GM23338 (cell line): ENCODE measurements around the gene GABRE. TPM values are rescaled to one million over a fixed set of nuclear protein-coding genes. Genes with fewer than 3 reads are reported as not detected.

ENCODE experiments used
- ATAC-seq: fragments of 200-7000 bp; cut with Tn5 transposase; 3 replicates; pipeline ENCODE4 v1.9.1; 2020
- DNase-seq: peaks from one replicate; pipeline ENCODE4 v3.0.0-alpha.2; 2015; ENCODE audit warnings: low spot score
- H2AFZ ChIP-seq: fragments of 200-600 bp; sonication (generic); 2 replicates; pipeline ENCODE4 v1.8.0; 2016; ENCODE audit warnings: antibody characterized with exemption, mild to moderate bottlenecking, moderate library complexity
- H3F3A ChIP-seq: fragments of 200-600 bp; sonication (generic); replicated peaks from 2 replicates; pipeline ENCODE4 v1.8.0; 2017; ENCODE audit warnings: antibody characterized with exemption, mixed run types, low read depth
- H3K27ac ChIP-seq: fragments of 200-600 bp; sonication (generic); 2 replicates; pipeline ENCODE4 v1.6.1; 2016; ENCODE audit warnings: low read depth
- H3K27me3 ChIP-seq: fragments of 200-600 bp; sonication (generic); 2 replicates; pipeline ENCODE4 v1.8.0; 2016; ENCODE audit warnings: mild to moderate bottlenecking, mixed run types, moderate library complexity; ENCODE audit not compliant: insufficient read depth
- H3K36me3 ChIP-seq: fragments of 200-600 bp; sonication (generic); 2 replicates; pipeline ENCODE4 v1.8.0; 2016; ENCODE audit warnings: mild to moderate bottlenecking; ENCODE audit not compliant: insufficient read depth
- H3K4me1 ChIP-seq: fragments of 200-600 bp; sonication (generic); 2 replicates; pipeline ENCODE4 v1.8.0; 2016; ENCODE audit warnings: mild to moderate bottlenecking, moderate library complexity; ENCODE audit not compliant: insufficient read depth
- H3K4me2 ChIP-seq: fragments of 200-600 bp; sonication (generic); 2 replicates; pipeline ENCODE4 v1.7.1; 2017; ENCODE audit warnings: mixed run types
- H3K4me3 ChIP-seq: fragments of 200-600 bp; sonication (generic); 2 replicates; pipeline ENCODE4 v1.6.1; 2016; ENCODE audit warnings: mixed run types
- H3K79me2 ChIP-seq: fragments of 200-600 bp; sonication (generic); replicated peaks from 2 replicates; pipeline ENCODE4 v1.8.0; 2017; ENCODE audit warnings: mild to moderate bottlenecking; ENCODE audit not compliant: insufficient read depth
- H3K9me2 ChIP-seq: fragments of 200-600 bp; sonication (generic); 2 replicates; pipeline ENCODE4 v1.8.0; 2017; ENCODE audit not compliant: insufficient read depth
- H4K20me1 ChIP-seq: fragments of 200-600 bp; sonication (generic); replicated peaks from 2 replicates; pipeline ENCODE4 v1.8.0; 2017; ENCODE audit warnings: mild to moderate bottlenecking; ENCODE audit not compliant: insufficient read depth
- H3K27ac Mint-ChIP-seq: 2 replicates; pipeline ENCODE4 v1.8.0; 2020; ENCODE audit warnings: inconsistent platforms, mild to moderate bottlenecking, moderate library complexity, mixed read lengths
- H3K27me3 Mint-ChIP-seq: 3 replicates; pipeline ENCODE4 v1.8.0; 2022; ENCODE audit warnings: low read depth, mild to moderate bottlenecking, moderate library complexity, mixed read lengths, inconsistent platforms; ENCODE audit not compliant: insufficient read depth, poor library complexity
- H3K36me3 Mint-ChIP-seq: 3 replicates; pipeline ENCODE4 v1.8.0; 2021; ENCODE audit warnings: low read depth, mild to moderate bottlenecking, inconsistent platforms, moderate library complexity, mixed read lengths
- H3K4me1 Mint-ChIP-seq: 3 replicates; pipeline ENCODE4 v1.8.0; 2020; ENCODE audit warnings: mild to moderate bottlenecking, inconsistent platforms, mixed read lengths
- H3K4me3 Mint-ChIP-seq: 3 replicates; pipeline ENCODE4 v1.8.0; 2021; ENCODE audit warnings: moderate library complexity, mild to moderate bottlenecking, inconsistent platforms, mixed read lengths
- H3K9me3 Mint-ChIP-seq: 3 replicates; pipeline ENCODE4 v1.8.0; 2020; ENCODE audit warnings: moderate library complexity, mild to moderate bottlenecking, inconsistent platforms, mixed read lengths
- CREB1 ChIP-seq: fragments of 250-450 bp; sonication (Bioruptor Pico); IDR thresholded peaks from 2 replicates; pipeline ENCODE4 v1.5.0; 2020; ENCODE audit warnings: low read depth, mild to moderate bottlenecking, moderate library complexity
- CTCF ChIP-seq, 2 experiments: fragments of 200-600 bp in 1 of 2; sonication (generic) in 1 of 2; conservative IDR thresholded peaks; 2 replicates each; pipeline versions ENCODE4 v1.5.1 to v1.6.1; 2016 to 2017; ENCODE audit warnings: antibody characterized with exemption in 2 of 2, low read depth in 2 of 2, mild to moderate bottlenecking in 2 of 2, moderate library complexity in 1 of 2
- ETS1 ChIP-seq: IDR thresholded peaks from 2 replicates; pipeline ENCODE4 v1.6.1; 2016; ENCODE audit warnings: antibody characterized with exemption
- EZH2phosphoT487 ChIP-seq: fragments of 200-600 bp; sonication (generic); IDR thresholded peaks from one replicate; pipeline ENCODE4 v1.8.1; 2018; ENCODE audit warnings: antibody characterized with exemption; ENCODE audit not compliant: unreplicated experiment
- POLR2AphosphoS5 ChIP-seq: IDR thresholded peaks from 2 replicates; pipeline ENCODE4 v1.6.1; 2016; ENCODE audit warnings: antibody characterized with exemption, low read depth
- REST ChIP-seq: IDR thresholded peaks from one replicate; pipeline ENCODE4 v1.6.1; 2018; ENCODE audit warnings: antibody characterized with exemption; ENCODE audit not compliant: unreplicated experiment
- ZNF114 ChIP-seq: fragments of 250-450 bp; sonication (Bioruptor Pico); IDR thresholded peaks from 2 replicates; pipeline ENCODE4 v1.5.0; 2020; ENCODE audit warnings: mild to moderate bottlenecking, moderate library complexity
- ZNF331 ChIP-seq: fragments of 250-450 bp; sonication (Bioruptor Pico); IDR thresholded peaks from 2 replicates; pipeline ENCODE4 v1.5.0; 2020; ENCODE audit warnings: low read depth, mild to moderate bottlenecking, moderate library complexity
- ZNF462 ChIP-seq: fragments of 250-450 bp; sonication (Bioruptor Pico); IDR thresholded peaks from 2 replicates; pipeline ENCODE4 v1.5.0; 2020; ENCODE audit warnings: mild to moderate bottlenecking, moderate library complexity
- polyA plus RNA-seq: library from polyadenylated mRNA; unstranded; fragments of >200 nt; fragmentation: Nextera tagmentation; extraction: Ambion mirVana; gene quantifications from 2 replicates; pipeline ENCODE4 v1.2.1, GENCODE V29; 2016
- total RNA-seq: library from RNA; depleted of rRNA; stranded (reverse); fragments of >200 nt; shearing (Covaris generic); gene quantifications from 2 replicates; pipeline ENCODE4 v1.2.3, GENCODE V29; 2014

The GABRE gene
- total and polyA plus RNA-seq, 2 experiments from 2014 or later, result 4.9 to 8.3 TPM

- TF ChIP-seq ZNF462 (CRISPR knock-in tag) (no peak), EZH2phosphoT487 (no peak), REST (no peak), ZNF331 (no peak), ZNF114 (CRISPR knock-in tag) (no peak)
Observed at GRCh38 chrX:151985955-151986354, 11.5 kb upstream of the GABRE start (continued).

GRCh38 chrX:151985531-151985930, 11.1 kb upstream of the GABRE start:
- no peaks in the 10 kb centered on the region for H3K4me1 ChIP-seq
- Mint-ChIP-seq H3K9me3 (no peaks in the 10 kb centered on the region), H3K27ac (no peak overlapping the region), H3K4me1 (no peaks in the 10 kb centered on the region), H3K36me3 (no peaks in the 10 kb centered on the region), H3K4me3 (no peak overlapping the region), H3K27me3 (no peaks in the 10 kb centered on the region)
- no peak overlapping the region for H2AFZ ChIP-seq
- no peak overlapping the region for H3K27ac ChIP-seq
- no peaks in the 10 kb centered on the region for H3K27me3 ChIP-seq
- no peaks in the 10 kb centered on the region for H3K9me2 ChIP-seq
- H4K20me1 ChIP-seq, result no peaks in the 10 kb centered on the region
- DNase-seq (no peak), ATAC-seq (no peak)
- H3K79me2 ChIP-seq, result no peaks in the 10 kb centered on the region
- no peaks in the 10 kb centered on the region for H3F3A ChIP-seq
- H3K4me3 ChIP-seq, result no peak overlapping the region
- no peaks in the 10 kb centered on the region for H3K36me3 ChIP-seq
- H3K4me2 ChIP-seq, result no peak overlapping the region
- no peak for TF ChIP-seq ETS1
- no peak for TF ChIP-seq CREB1
- TF ChIP-seq ZNF331, result no peak
- TF ChIP-seq REST, result no peak
- TF ChIP-seq CTCF (conservative IDR thresholded peaks at IDR 0.05; ENCODE audit: low read depth in 2 of 2), result no peak
- no peak for TF ChIP-seq POLR2AphosphoS5
